Embryonic facial prominence (tissue), 1 donor: ENCODE measurements around the gene CKAP5.

Source experiments
- DNase-seq: peaks from one replicate; pipeline ENCODE4 v3.0.0-alpha.2; 2016; ENCODE audit errors: extremely low spot score

Gene CKAP5

GRCh38 chr11:46698597-46698996 lies 147.5 kb downstream of the CKAP5 start:
- no peak for DNase-seq

DNA sequence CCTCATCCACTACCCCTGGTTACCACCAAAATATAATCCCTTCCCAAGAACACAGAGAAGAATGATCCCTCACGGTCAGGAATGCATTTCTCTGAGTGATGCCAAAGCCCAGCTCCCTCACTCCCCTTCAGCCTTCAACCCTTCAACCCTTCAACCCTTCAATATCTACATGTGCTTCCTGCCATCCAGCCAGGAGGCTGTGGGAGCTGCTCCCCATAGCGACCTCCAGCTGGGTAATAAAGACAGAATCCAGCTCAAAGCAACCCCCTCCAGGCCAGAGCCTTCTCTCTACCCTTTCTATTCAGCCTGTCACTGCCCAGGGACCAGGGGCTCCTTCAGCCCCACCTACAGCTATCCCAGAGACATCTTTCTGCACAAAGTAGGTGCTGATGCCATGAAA lies 148.4 kb downstream of the CKAP5 start:
- no peak for DNase-seq

- DNase-seq = no peak
Measured at GRCh38 chr11:46697303-46697702, 148.8 kb downstream of the CKAP5 start.

DNA sequence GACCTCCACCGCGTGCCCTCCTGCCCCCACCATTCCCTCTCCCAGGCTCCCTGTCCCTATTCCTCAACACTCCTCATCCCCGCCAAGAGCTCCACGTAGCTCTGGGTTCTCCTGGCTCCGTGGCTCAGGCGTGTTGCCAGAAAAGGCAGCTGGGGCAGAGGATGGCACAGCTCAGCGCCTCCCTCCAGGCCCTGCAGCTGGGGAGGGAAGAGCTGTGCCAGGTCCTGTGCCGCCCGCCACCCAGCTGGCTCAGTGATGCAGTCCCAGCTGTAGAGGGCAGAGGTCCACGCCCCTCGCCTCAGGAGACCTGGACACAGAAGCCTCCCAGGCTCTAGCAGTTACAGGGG lies 149.9 kb downstream of the CKAP5 start:
- DNase-seq = no peak

- no peak for DNase-seq
Measured at GRCh38 chr11:46695345-46696211, 150.5 kb downstream of the CKAP5 start.

- no peak for DNase-seq
Measured at GRCh38 chr11:46694607-46695006, 151.5 kb downstream of the CKAP5 start.

DNA sequence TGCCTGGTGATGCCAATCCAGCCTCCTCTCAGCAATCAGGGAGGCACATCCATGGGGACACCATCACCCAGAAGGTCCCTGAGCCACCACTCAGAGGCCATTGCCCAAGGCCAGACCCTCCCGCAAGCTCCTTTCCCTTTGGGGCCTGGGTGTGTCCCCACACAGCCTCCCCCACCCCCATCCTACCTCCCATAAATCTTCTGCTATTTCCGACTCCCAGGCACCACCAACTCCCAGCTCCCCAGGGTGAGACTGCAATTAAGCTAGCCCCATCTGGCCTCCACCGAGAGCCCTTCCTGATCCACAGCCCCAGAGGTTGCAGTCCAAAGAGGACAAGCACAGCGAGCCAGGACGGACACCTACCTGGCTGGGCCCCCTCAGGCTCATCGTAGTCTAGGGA lies 152.0 kb downstream of the CKAP5 start:
- no peak for DNase-seq

DNA sequence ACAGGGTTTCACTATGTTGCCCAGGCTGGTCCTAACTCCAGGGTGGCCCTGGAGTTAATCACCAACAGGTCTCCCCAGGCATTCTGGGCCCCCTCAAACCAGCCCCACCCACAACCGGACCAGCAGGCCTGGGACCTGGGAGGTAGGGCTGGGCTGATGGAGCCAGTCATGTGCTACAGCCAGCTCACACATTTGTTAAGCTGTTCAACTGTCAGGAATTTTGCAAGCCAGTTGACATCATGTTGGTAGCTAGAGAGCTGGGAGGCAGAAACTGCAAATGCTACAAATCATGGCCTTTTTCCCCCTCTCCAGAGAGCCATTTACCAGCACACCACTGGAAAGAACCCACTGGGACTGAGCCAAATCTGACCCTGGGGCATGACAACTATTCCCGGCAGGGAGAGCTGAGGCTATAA lies 152.5 kb downstream of the CKAP5 start:
- DNase-seq = no peak
